ENCODE results near the gene RFT1. TPM values are rescaled to one million over a fixed set of nuclear protein-coding genes. Genes with fewer than 3 reads are reported as not detected.
"Not testable (repeated sequence)": the region's sequence is repeated elsewhere in the genome, so short reads cannot be mapped to it uniquely, and the experiment has no call there.

RFT1 gene
- total RNA-seq, 1 donor = 11.9 TPM

DNA sequence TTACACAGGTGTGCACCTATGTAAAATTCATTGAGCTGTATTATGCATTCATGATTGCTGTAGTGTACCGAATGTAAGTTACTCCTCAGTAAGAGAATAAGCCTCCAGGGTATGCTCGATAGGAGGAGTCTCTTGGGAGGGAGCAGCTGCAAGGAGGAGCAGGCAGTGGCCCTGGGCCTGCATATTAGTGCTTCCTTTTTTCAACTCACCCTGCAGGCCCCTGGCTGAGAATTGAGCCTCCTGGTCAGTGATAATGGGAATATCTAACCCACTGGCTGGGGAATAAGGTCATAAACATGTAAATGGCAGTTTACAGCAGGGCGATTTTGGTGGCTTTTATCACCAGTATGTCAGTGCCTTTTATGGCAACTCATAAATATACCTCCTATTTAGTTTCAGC lies 62.7 kb downstream of the RFT1 start:
- TF ChIP-seq, protein P1, sequence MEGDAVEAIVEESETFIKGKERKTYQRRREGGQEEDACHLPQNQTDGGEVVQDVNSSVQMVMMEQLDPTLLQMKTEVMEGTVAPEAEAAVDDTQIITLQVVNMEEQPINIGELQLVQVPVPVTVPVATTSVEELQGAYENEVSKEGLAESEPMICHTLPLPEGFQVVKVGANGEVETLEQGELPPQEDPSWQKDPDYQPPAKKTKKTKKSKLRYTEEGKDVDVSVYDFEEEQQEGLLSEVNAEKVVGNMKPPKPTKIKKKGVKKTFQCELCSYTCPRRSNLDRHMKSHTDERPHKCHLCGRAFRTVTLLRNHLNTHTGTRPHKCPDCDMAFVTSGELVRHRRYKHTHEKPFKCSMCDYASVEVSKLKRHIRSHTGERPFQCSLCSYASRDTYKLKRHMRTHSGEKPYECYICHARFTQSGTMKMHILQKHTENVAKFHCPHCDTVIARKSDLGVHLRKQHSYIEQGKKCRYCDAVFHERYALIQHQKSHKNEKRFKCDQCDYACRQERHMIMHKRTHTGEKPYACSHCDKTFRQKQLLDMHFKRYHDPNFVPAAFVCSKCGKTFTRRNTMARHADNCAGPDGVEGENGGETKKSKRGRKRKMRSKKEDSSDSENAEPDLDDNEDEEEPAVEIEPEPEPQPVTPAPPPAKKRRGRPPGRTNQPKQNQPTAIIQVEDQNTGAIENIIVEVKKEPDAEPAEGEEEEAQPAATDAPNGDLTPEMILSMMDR (IDR thresholded peaks at IDR 0.05; ENCODE audit: extremely low read depth, low read depth, low read length) = no peak
- Histone ChIP-seq H3K36me3 (ENCODE audit: insufficient read depth, low read length) (no peaks in the 10 kb centered on the region), H3K79me2 (ENCODE audit: insufficient read depth, low read length) (no peaks in the 10 kb centered on the region), H3K4me3 (ENCODE audit: insufficient read depth, low read length) (no peak overlapping the region), H4K20me1 (ENCODE audit: insufficient read depth, low read length) (no peaks in the 10 kb centered on the region), H2AFZ (ENCODE audit: low read length) (no peak overlapping the region), H3K4me2 (ENCODE audit: insufficient read depth, low read length) (no peak overlapping the region), H3K4me1 (ENCODE audit: insufficient read depth, low read length) (peaks cover 5% of the 10 kb centered on the region), H3K9me3 (ENCODE audit: low read depth, low read length) (no peaks in the 10 kb centered on the region), H3K27me3 (ENCODE audit: insufficient read depth, low read length) (peaks cover 8% of the 10 kb centered on the region), H3K27ac (ENCODE audit: low read depth, low read length) (no peak overlapping the region)
- DNase-seq (ENCODE audit: insufficient read length, low spot score, missing footprints) = no peak

DNA sequence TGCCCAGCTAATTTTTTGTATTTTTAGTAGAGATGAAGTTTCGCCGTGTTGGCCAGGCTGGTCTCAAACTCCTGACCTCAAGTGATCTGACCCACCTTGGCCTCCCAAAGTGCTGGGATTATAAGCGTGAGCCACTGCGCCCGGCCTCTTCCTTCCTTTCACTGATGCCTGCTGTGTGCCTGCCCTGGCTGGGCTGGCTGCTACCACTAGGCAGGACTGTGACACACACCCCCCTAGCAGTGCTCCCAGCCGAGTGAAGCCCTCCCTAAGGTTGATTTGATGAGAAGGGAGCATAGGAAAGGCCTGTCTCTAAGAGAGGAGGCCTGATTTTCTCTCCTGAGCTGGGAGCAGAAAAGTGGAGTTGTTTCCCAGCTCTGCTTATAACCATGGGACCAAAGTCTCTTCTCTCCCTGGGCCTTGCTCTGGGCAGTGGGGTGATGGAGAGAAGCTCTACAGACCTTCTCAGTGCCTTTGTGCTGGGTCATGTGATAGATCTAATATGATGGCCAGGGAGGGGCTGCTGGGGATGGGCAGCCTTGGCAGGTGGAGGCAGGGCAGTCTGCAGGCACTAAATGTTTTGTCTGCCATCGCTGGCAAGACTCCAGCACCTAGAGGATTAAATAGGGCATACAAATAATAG lies 64.3 kb downstream of the RFT1 start:
- H3K4me1 ChIP-seq (ENCODE audit: insufficient read depth, low read length) = no peaks in the 10 kb centered on the region
- H3K27ac ChIP-seq (ENCODE audit: low read depth, low read length) = no peak overlapping the region
- no peaks in the 10 kb centered on the region for H3K79me2 ChIP-seq (ENCODE audit: insufficient read depth, low read length)
- no peak overlapping the region for H3K4me2 ChIP-seq (ENCODE audit: insufficient read depth, low read length)
- TF ChIP-seq, protein P1 (IDR thresholded peaks at IDR 0.05; ENCODE audit: extremely low read depth, low read depth, low read length) = no peak
- no peak for DNase-seq (ENCODE audit: insufficient read length, low spot score, missing footprints)
- no peaks in the 10 kb centered on the region for H4K20me1 ChIP-seq (ENCODE audit: insufficient read depth, low read length)
- peaks cover 11% of the 10 kb centered on the region for H3K27me3 ChIP-seq (ENCODE audit: insufficient read depth, low read length)
- no peak overlapping the region for H3K4me3 ChIP-seq (ENCODE audit: insufficient read depth, low read length)
- H3K9me3 ChIP-seq (ENCODE audit: low read depth, low read length) = no peaks in the 10 kb centered on the region
- H2AFZ ChIP-seq (ENCODE audit: low read length) = no peak overlapping the region
- no peaks in the 10 kb centered on the region for H3K36me3 ChIP-seq (ENCODE audit: insufficient read depth, low read length)

DNA sequence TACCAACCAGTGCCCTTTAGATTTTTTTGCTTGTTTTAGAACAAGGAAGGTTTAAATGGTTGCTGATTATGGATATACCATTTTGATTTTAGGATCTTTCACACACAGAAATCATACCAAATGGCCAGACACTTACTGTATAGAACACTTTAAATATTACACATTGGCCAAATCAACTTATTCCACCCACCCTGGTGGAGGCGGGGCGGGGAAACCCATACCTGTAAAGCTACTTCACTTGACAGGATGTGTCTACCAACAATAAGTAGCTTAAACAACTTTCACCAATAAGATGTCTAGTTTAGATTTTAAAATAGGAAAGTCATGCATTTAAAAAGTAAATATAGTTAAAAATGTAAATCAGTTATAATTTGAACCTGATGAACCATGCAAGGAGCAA lies 67.3 kb downstream of the RFT1 start:
- Histone ChIP-seq H3K36me3 (ENCODE audit: insufficient read depth, low read length) (no peaks in the 10 kb centered on the region), H3K27me3 (ENCODE audit: insufficient read depth, low read length) (peaks cover 11% of the 10 kb centered on the region), H3K9me3 (ENCODE audit: low read depth, low read length) (no peaks in the 10 kb centered on the region)

DNA sequence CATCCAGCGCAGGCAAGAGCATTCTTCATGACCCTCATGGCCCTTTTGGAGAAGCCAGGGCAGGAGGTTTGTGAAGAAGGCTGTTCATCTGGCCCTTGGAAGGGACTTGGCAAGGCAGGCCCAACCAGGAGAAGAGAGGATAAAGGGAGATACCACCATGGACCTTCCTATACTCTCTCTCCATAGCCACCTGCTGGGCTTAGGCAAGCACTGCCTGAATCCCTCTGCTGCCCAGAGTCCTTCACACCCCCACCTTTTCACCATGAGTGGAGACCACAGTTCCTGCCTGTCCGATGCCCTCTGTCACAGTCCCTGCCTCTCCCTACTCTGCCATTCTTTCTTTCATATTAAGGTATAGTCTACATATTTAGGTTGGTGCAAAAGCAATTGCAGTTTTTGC lies 73.8 kb downstream of the RFT1 start:
- TF ChIP-seq, protein P1 (IDR thresholded peaks at IDR 0.05; ENCODE audit: extremely low read depth, low read depth, low read length) = peak; percentile 40
- Histone ChIP-seq H3K4me3 (ENCODE audit: insufficient read depth, low read length) (no peak overlapping the region), H3K9me3 (ENCODE audit: low read depth, low read length) (no peaks in the 10 kb centered on the region), H3K36me3 (ENCODE audit: insufficient read depth, low read length) (no peaks in the 10 kb centered on the region), H2AFZ (ENCODE audit: low read length) (no peak overlapping the region), H4K20me1 (ENCODE audit: insufficient read depth, low read length) (no peaks in the 10 kb centered on the region), H3K4me1 (ENCODE audit: insufficient read depth, low read length) (no peaks in the 10 kb centered on the region), H3K4me2 (ENCODE audit: insufficient read depth, low read length) (no peak overlapping the region), H3K27ac (ENCODE audit: low read depth, low read length) (no peak overlapping the region), H3K27me3 (ENCODE audit: insufficient read depth, low read length) (no peaks in the 10 kb centered on the region), H3K79me2 (ENCODE audit: insufficient read depth, low read length) (no peaks in the 10 kb centered on the region)
- DNase-seq (ENCODE audit: insufficient read length, low spot score, missing footprints) = peak; percentile 62

More for the DNA sequence above, 67.3 kb downstream of the RFT1 start:
- H4K20me1 ChIP-seq (ENCODE audit: insufficient read depth, low read length) = no peaks in the 10 kb centered on the region
- no peak overlapping the region for H2AFZ ChIP-seq (ENCODE audit: low read length)
- TF ChIP-seq, protein P1 (IDR thresholded peaks at IDR 0.05; ENCODE audit: extremely low read depth, low read depth, low read length) = no peak
- no peak overlapping the region for H3K4me3 ChIP-seq (ENCODE audit: insufficient read depth, low read length)
- DNase-seq (ENCODE audit: insufficient read length, low spot score, missing footprints) = no peak
- no peak overlapping the region for H3K4me2 ChIP-seq (ENCODE audit: insufficient read depth, low read length)
- no peaks in the 10 kb centered on the region for H3K4me1 ChIP-seq (ENCODE audit: insufficient read depth, low read length)
- H3K27ac ChIP-seq (ENCODE audit: low read depth, low read length) = no peak overlapping the region
- H3K79me2 ChIP-seq (ENCODE audit: insufficient read depth, low read length) = no peaks in the 10 kb centered on the region

DNA sequence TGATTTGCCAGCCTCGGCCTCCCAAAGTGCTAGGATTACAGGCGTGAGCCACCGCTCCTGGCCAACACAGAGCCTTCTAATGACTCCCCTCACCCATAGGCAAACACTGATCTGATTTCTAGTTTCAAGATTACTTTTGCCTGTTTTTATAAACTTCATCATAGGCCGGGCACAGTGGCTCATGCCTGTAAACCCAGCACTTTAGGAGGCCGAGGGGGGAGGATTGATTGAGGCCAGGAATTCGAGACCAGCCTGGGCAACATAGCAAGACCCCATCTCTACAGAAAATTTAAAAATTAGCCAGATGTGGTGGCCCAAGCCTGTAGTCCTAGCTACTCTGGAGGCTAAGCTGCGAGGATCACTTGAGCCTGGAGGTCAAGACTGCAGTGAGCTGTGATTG lies 76.0 kb downstream of the RFT1 start:
- not testable (repeated sequence) for H3K4me2 ChIP-seq (ENCODE audit: insufficient read depth, low read length); H2AFZ ChIP-seq (ENCODE audit: low read length); H3K4me1 ChIP-seq (ENCODE audit: insufficient read depth, low read length); DNase-seq (ENCODE audit: insufficient read length, low spot score, missing footprints); H3K36me3 ChIP-seq (ENCODE audit: insufficient read depth, low read length); H3K27ac ChIP-seq (ENCODE audit: low read depth, low read length); H3K79me2 ChIP-seq (ENCODE audit: insufficient read depth, low read length); H4K20me1 ChIP-seq (ENCODE audit: insufficient read depth, low read length); H3K27me3 ChIP-seq (ENCODE audit: insufficient read depth, low read length); H3K9me3 ChIP-seq (ENCODE audit: low read depth, low read length); H3K4me3 ChIP-seq (ENCODE audit: insufficient read depth, low read length)

Data from osteoblast (primary cell).